Large intestine (tissue), 3 donors: ENCODE results near the gene NUCB2. TPM values are rescaled to one million over a fixed set of nuclear protein-coding genes. Genes with fewer than 3 reads are reported as not detected.

Source experiments
- DNase-seq, 2 donors: peaks; one replicate each; pipeline versions ENCODE4 v3.0.0 to v3.0.0-alpha.2; 2013
- H3K27ac ChIP-seq: one replicate; pipeline ENCODE4 v1.5.1; 2013; ENCODE audit warnings: low read length
- H3K27me3 ChIP-seq: 2 replicates; pipeline ENCODE4 v1.6.1; 2013; ENCODE audit warnings: low read length; ENCODE audit not compliant: control insufficient read depth, insufficient read depth
- H3K36me3 ChIP-seq: 2 replicates; pipeline ENCODE4 v1.6.1; 2013; ENCODE audit warnings: low read length; ENCODE audit not compliant: control insufficient read depth, insufficient read depth
- H3K4me1 ChIP-seq: one replicate; pipeline ENCODE4 v1.6.1; 2013; ENCODE audit warnings: low read length; ENCODE audit not compliant: control insufficient read depth, insufficient read depth
- H3K4me3 ChIP-seq: one replicate; pipeline ENCODE4 v1.5.1; 2013; ENCODE audit warnings: low read length
- H3K9me3 ChIP-seq: one replicate; pipeline ENCODE4 v1.6.1; 2013; ENCODE audit warnings: mild to moderate bottlenecking, low read depth, low read length, moderate library complexity; ENCODE audit not compliant: control insufficient read depth
- WGBS: methylation state at CpG from one replicate; pipeline ENCODE4 v1.1.5; 2013; ENCODE audit warnings: low lambda C conversion rate; ENCODE audit not compliant: insufficient coverage; 5-methylcytosine and 5-hydroxymethylcytosine counted together
- polyA plus RNA-seq: library from polyadenylated mRNA; unstranded; fragments of 120-200 nt; gene quantifications from one replicate; pipeline ENCODE4 v1.2.1, GENCODE V29; 2013

NUCB2 gene
- polyA plus RNA-seq, 1 donor = 53.7 TPM

- no peaks in the 10 kb centered on the region for H3K4me1 ChIP-seq
- H3K9me3 ChIP-seq = no peaks in the 10 kb centered on the region
- peaks cover 6% of the 10 kb centered on the region for H3K36me3 ChIP-seq
- H3K27me3 ChIP-seq = no peaks in the 10 kb centered on the region
- DNase-seq = no peak
- H3K4me3 ChIP-seq = no peak overlapping the region
- no CpG with 5 or more reads among the region's 5 CpGs for WGBS
- no peak overlapping the region for H3K27ac ChIP-seq
Observed at GRCh38 chr11:17328871-17329494, 52.4 kb downstream of the NUCB2 start.

- Histone ChIP-seq H3K9me3 (no peaks in the 10 kb centered on the region), H3K27me3 (no peaks in the 10 kb centered on the region), H3K27ac (no peak overlapping the region), H3K36me3 (peaks cover 6% of the 10 kb centered on the region), H3K4me1 (no peaks in the 10 kb centered on the region), H3K4me3 (no peak overlapping the region)
- 67% methylated on average over 1 of the region's 2 CpGs for WGBS
- DNase-seq = no peak
Observed at GRCh38 chr11:17331669-17332068, 55.1 kb downstream of the NUCB2 start.

- WGBS = no CpG with 5 or more reads among the region's 4 CpGs
- no peaks in the 10 kb centered on the region for H3K9me3 ChIP-seq
Observed at GRCh38 chr11:17333799-17334586, 57.5 kb downstream of the NUCB2 start.

GRCh38 chr11:17343257-17343656 is 66.7 kb downstream of the NUCB2 start:
- WGBS = 100% methylated on average over 1 of the region's 2 CpGs
- Histone ChIP-seq H3K9me3 (no peaks in the 10 kb centered on the region), H3K4me1 (no peaks in the 10 kb centered on the region), H3K27ac (no peak overlapping the region), H3K36me3 (no peaks in the 10 kb centered on the region), H3K27me3 (no peaks in the 10 kb centered on the region), H3K4me3 (no peak overlapping the region)
- no peak for DNase-seq

More at GRCh38 chr11:17333799-17334586, 57.5 kb downstream of the NUCB2 start:
- Histone ChIP-seq H3K27ac (no peak overlapping the region), H3K4me1 (no peaks in the 10 kb centered on the region), H3K36me3 (peaks cover 6% of the 10 kb centered on the region), H3K27me3 (no peaks in the 10 kb centered on the region), H3K4me3 (no peak overlapping the region)
- DNase-seq = no peak

- no CpG with 5 or more reads among the region's 1 CpG for WGBS
- Histone ChIP-seq H3K4me3 (no peak overlapping the region), H3K4me1 (no peaks in the 10 kb centered on the region), H3K27me3 (no peaks in the 10 kb centered on the region), H3K9me3 (no peaks in the 10 kb centered on the region), H3K36me3 (no peaks in the 10 kb centered on the region), H3K27ac (no peak overlapping the region)
- DNase-seq = no peak
Observed at GRCh38 chr11:17343907-17344306, 67.4 kb downstream of the NUCB2 start.

- Histone ChIP-seq H3K36me3 (no peaks in the 10 kb centered on the region), H3K27me3 (peaks cover 17% of the 10 kb centered on the region), H3K4me1 (peaks cover 3% of the 10 kb centered on the region), H3K27ac (no peak overlapping the region), H3K4me3 (no peak overlapping the region), H3K9me3 (peaks cover 2% of the 10 kb centered on the region)
- DNase-seq = no peak
- 40% methylated on average over 1 of the region's 1 CpG for WGBS
Observed at GRCh38 chr11:17347676-17348075, 71.1 kb downstream of the NUCB2 start.

GRCh38 chr11:17350455-17351171 is 74.1 kb downstream of the NUCB2 start:
- Histone ChIP-seq H3K4me1 (peaks cover 12% of the 10 kb centered on the region), H3K27ac (no peak overlapping the region), H3K36me3 (no peaks in the 10 kb centered on the region), H3K4me3 (no peak overlapping the region), H3K27me3 (peaks cover 19% of the 10 kb centered on the region), H3K9me3 (peaks cover 2% of the 10 kb centered on the region)
- peak in 1 of 2 donors; percentile 2 for DNase-seq
- WGBS = no CpG with 5 or more reads among the region's 7 CpGs

- Histone ChIP-seq H3K4me3 (peak overlapping the region; percentile 58), H3K4me1 (peaks cover 12% of the 10 kb centered on the region), H3K27ac (no peak overlapping the region), H3K9me3 (peaks cover 2% of the 10 kb centered on the region), H3K36me3 (no peaks in the 10 kb centered on the region), H3K27me3 (peaks cover 19% of the 10 kb centered on the region)
- WGBS = no CpG with 5 or more reads among the region's 12 CpGs
- no peak for DNase-seq
Observed at GRCh38 chr11:17351172-17351509, 74.6 kb downstream of the NUCB2 start.

- no CpG with 5 or more reads among the region's 61 CpGs for WGBS
- H3K4me3 ChIP-seq = peak within 1 kb of the TSS; percentile 58
- H3K9me3 ChIP-seq = peaks cover 2% of the 10 kb centered on the region
- peaks cover 12% of the 10 kb centered on the region for H3K4me1 ChIP-seq
- peaks cover 19% of the 10 kb centered on the region for H3K27me3 ChIP-seq
- peaks cover under 1% of the 10 kb centered on the region for H3K36me3 ChIP-seq
- DNase-seq = peak; percentile 87 to 95
- H3K27ac ChIP-seq = peak within 1 kb of the TSS; percentile 90
Observed at GRCh38 chr11:17351510-17352176, 75.1 kb downstream of the NUCB2 start, which contains the start of gene NCR3LG1. NCR3LG1 (plus strand) TSS chr11:17351800; CDS start chr11:17351970, 170 bp downstream.
